HEK293T (cell line): ENCODE data around the gene ACSF3.

Experiments used
- BHLHE40 ChIP-seq: fragments of 450-650 bp; IDR thresholded peaks from 2 replicates; pipeline ENCODE4 v1.6.1; 2016; ENCODE audit warnings: mild to moderate bottlenecking, moderate library complexity, borderline replicate concordance
- CTBP1 ChIP-seq: fragments of 450-650 bp; IDR thresholded peaks from 2 replicates; pipeline ENCODE4 v1.6.1; 2016; ENCODE audit warnings: borderline replicate concordance
- ELF4 ChIP-seq: fragments of 450-650 bp; IDR thresholded peaks from 2 replicates; pipeline ENCODE4 v1.6.1; 2017; ENCODE audit warnings: antibody characterized with exemption
- FOXA1 ChIP-seq: fragments of 450-650 bp; IDR thresholded peaks from 2 replicates; pipeline ENCODE4 v1.6.1; 2016; ENCODE audit warnings: mild to moderate bottlenecking
- FOXK2 ChIP-seq: fragments of 450-650 bp; IDR thresholded peaks from 2 replicates; pipeline ENCODE4 v1.6.1; 2016; ENCODE audit warnings: mild to moderate bottlenecking
- FOXM1 ChIP-seq: fragments of 450-650 bp; IDR thresholded peaks from 2 replicates; pipeline ENCODE4 v1.6.1; 2017; ENCODE audit warnings: mild to moderate bottlenecking, borderline replicate concordance
- HDGF ChIP-seq: fragments of 450-650 bp; IDR thresholded peaks from 2 replicates; pipeline ENCODE4 v1.6.1; 2017; ENCODE audit warnings: antibody characterized with exemption, borderline replicate concordance
- PKNOX1 ChIP-seq: fragments of 450-650 bp; IDR thresholded peaks from 2 replicates; pipeline ENCODE4 v1.6.1; 2016
- SP1 ChIP-seq: fragments of 450-650 bp; IDR thresholded peaks from 2 replicates; pipeline ENCODE4 v1.6.1; 2017
- SUZ12 ChIP-seq: fragments of 450-650 bp; IDR thresholded peaks from 2 replicates; pipeline ENCODE4 v1.6.1; 2016; ENCODE audit warnings: mild to moderate bottlenecking
- TARDBP ChIP-seq: fragments of 450-650 bp; IDR thresholded peaks from 2 replicates; pipeline ENCODE4 v1.6.1; 2016

- TF ChIP-seq FOXK2 (no peak), PKNOX1 (no peak), FOXA1 (no peak), SP1 (no peak), BHLHE40 (no peak), ELF4 (no peak), FOXM1 (no peak), CTBP1 (no peak), SUZ12 (no peak), HDGF (no peak), TARDBP (no peak)
Measured at GRCh38 chr16:89063768-89064320, 29.8 kb upstream of the ACSF3 start.
